Neuron (in vitro differentiated cells): ENCODE results near the gene OXSR1.
"Not testable (repeated sequence)": the region's sequence is repeated elsewhere in the genome, so short reads cannot be mapped to it uniquely, and the experiment has no call there.

Experiments
- H2AFZ ChIP-seq: one replicate; pipeline ENCODE4 v1.6.1; 2013; ENCODE audit warnings: low read depth, mild to moderate bottlenecking, inconsistent platforms, low read length, moderate library complexity
- H3K27me3 ChIP-seq: one replicate; pipeline ENCODE4 v1.6.1; 2013; ENCODE audit warnings: low read length; ENCODE audit not compliant: insufficient read depth
- H3K36me3 ChIP-seq: one replicate; pipeline ENCODE4 v1.6.1; 2013; ENCODE audit warnings: low read length; ENCODE audit not compliant: insufficient read depth
- H3K4me1 ChIP-seq: one replicate; pipeline ENCODE4 v1.6.1; 2013; ENCODE audit warnings: low read length; ENCODE audit not compliant: insufficient read depth
- H3K4me3 ChIP-seq: 2 replicates; pipeline ENCODE4 v1.5.1; 2013; ENCODE audit warnings: mild to moderate bottlenecking, low read length, moderate library complexity
- H3K9me3 ChIP-seq: one replicate; pipeline ENCODE4 v1.6.1; 2013; ENCODE audit warnings: low read length

The OXSR1 gene

DNA sequence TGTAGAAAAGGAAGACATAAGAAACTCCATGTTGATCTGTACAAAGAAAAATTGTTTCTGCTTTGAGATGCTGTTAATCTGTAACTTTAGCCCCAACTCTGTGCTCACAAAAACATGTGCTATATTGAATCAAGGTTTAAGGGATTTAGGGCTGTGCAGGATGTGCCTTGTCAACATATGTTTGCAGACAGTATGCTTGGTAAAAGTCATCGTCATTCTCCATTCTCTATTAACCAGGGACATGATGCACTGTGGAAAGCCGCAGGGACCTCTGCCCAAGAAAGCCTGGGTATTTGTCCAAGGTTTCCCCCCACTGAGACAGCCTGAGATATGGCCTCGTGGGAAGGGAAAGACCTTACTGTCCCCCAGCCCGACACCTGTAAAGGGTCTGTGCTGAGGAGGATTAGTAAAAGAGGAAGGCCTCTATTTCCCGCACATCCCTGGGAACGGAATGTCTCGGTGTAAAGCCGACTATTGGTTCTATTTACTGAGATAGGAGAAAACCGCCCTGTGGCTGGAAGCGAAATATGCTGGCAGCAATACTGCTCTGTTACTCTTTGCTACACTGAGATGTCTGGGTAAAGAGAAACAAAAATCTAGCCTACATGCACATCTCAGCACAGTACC is 30.7 kb upstream of the OXSR1 start:
- peaks cover 12% of the 10 kb centered on the region for H3K4me1 ChIP-seq
- not testable (repeated sequence) for H3K9me3 ChIP-seq

GRCh38 chr3:38135621-38136277 is 29.6 kb upstream of the OXSR1 start:
- H2AFZ ChIP-seq, H3K27me3 ChIP-seq, H3K9me3 ChIP-seq: not testable (repeated sequence)
- Histone ChIP-seq H3K4me3 (peak overlapping the region; percentile 74), H3K4me1 (peaks cover 12% of the 10 kb centered on the region), H3K36me3 (peaks cover 31% of the 10 kb centered on the region)

More for the DNA sequence above, 30.7 kb upstream of the OXSR1 start:
- H3K36me3 ChIP-seq, result peaks cover 39% of the 10 kb centered on the region
- not testable (repeated sequence) for H3K4me3 ChIP-seq, H2AFZ ChIP-seq, H3K27me3 ChIP-seq

- H3K36me3 ChIP-seq, result peaks cover 24% of the 10 kb centered on the region
- peak overlapping the region; percentile 46 for H2AFZ ChIP-seq
- no peaks in the 10 kb centered on the region for H3K27me3 ChIP-seq
- peak overlapping the region; percentile 74 for H3K4me3 ChIP-seq
- peaks cover 12% of the 10 kb centered on the region for H3K4me1 ChIP-seq
- no peaks in the 10 kb centered on the region for H3K9me3 ChIP-seq
Observed at GRCh38 chr3:38136393-38136776, 29.0 kb upstream of the OXSR1 start.

GRCh38 chr3:38136777-38137614 is 28.3 kb upstream of the OXSR1 start, which contains the start of gene ACAA1:
Gene ACAA1, minus strand, starts transcription at chr3:38137127. Its CDS starts 92 bp downstream, at chr3:38137035.
- Histone ChIP-seq H3K36me3 (peaks cover 18% of the 10 kb centered on the region), H2AFZ (peak within 1 kb of the TSS; percentile 46), H3K4me3 (peak within 1 kb of the TSS; percentile 74), H3K4me1 (peaks cover 12% of the 10 kb centered on the region), H3K9me3 (no peaks in the 10 kb centered on the region), H3K27me3 (no peaks in the 10 kb centered on the region)

GRCh38 chr3:38137615-38138348 is 27.6 kb upstream of the OXSR1 start:
- peaks cover 11% of the 10 kb centered on the region for H3K36me3 ChIP-seq
- peaks cover 12% of the 10 kb centered on the region for H3K4me1 ChIP-seq
- H3K27me3 ChIP-seq, result no peaks in the 10 kb centered on the region
- H3K4me3 ChIP-seq, result peak overlapping the region; percentile 74
- no peaks in the 10 kb centered on the region for H3K9me3 ChIP-seq
- H2AFZ ChIP-seq, result peak overlapping the region; percentile 38

DNA sequence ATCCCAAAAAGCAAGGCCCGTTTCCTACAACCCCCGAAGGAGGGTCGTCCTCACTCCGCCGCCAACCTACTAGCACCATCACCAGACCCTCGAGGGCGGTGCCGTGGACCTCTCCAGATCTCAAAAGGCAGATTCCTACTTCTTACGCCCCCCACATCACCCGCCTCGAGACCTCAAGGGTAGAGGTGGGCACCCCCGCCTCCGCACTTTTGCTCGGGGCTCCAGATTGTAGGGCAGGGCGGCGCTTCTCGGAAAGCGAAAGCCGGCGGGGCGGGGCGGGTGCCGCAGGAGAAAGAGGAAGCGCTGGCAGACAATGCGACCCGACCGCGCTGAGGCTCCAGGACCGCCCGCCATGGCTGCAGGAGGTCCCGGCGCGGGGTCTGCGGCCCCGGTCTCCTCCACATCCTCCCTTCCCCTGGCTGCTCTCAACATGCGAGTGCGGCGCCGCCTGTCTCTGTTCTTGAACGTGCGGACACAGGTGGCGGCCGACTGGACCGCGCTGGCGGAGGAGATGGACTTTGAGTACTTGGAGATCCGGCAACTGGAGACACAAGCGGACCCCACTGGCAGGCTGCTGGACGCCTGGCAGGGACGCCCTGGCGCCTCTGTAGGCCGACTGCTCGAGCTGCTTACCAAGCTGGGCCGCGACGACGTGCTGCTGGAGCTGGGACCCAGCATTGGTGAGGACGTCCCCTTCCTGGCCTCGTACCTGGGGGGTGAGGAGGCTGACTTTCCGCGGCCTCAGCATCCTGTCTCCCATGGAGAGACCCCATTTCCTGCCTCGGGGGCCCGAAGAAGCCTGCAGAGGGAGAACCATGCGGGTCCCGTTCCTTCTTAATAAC is 26.8 kb upstream of the OXSR1 start, which contains the start of gene MYD88:
MYD88 (plus strand) TSS at position 313 of the 842 bp plus-strand sequence; CDS start at position 353, 40 bp downstream.
- H2AFZ ChIP-seq, result peak within 1 kb of the TSS; percentile 38
- no peaks in the 10 kb centered on the region for H3K27me3 ChIP-seq
- H3K4me3 ChIP-seq, result peak within 1 kb of the TSS; percentile 74
- no peaks in the 10 kb centered on the region for H3K9me3 ChIP-seq
- peaks cover 6% of the 10 kb centered on the region for H3K36me3 ChIP-seq
- H3K4me1 ChIP-seq, result peaks cover 12% of the 10 kb centered on the region

GRCh38 chr3:38139191-38139590 is 26.1 kb upstream of the OXSR1 start:
- Histone ChIP-seq H2AFZ (no peak overlapping the region), H3K4me3 (peak overlapping the region; percentile 31), H3K27me3 (no peaks in the 10 kb centered on the region), H3K4me1 (peaks cover 12% of the 10 kb centered on the region), H3K36me3 (peaks cover 6% of the 10 kb centered on the region), H3K9me3 (no peaks in the 10 kb centered on the region)

DNA sequence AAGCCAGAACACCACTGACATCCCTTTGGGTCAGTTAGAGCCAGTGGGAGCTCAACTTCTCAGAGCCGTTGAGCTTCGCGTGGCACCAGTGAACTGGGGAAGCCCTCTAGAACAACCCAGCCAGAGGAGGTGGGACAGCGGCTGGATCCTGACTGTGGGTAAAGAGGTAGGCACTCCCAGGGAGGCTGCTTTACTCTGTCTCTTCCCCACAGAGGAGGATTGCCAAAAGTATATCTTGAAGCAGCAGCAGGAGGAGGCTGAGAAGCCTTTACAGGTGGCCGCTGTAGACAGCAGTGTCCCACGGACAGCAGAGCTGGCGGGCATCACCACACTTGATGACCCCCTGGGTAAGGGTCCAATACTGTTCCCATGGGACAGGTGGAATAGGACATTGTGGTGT is 25.7 kb upstream of the OXSR1 start:
- Histone ChIP-seq H2AFZ (no peak overlapping the region), H3K27me3 (no peaks in the 10 kb centered on the region), H3K4me3 (no peak overlapping the region), H3K9me3 (no peaks in the 10 kb centered on the region), H3K36me3 (peaks cover 4% of the 10 kb centered on the region), H3K4me1 (peaks cover 12% of the 10 kb centered on the region)

DNA sequence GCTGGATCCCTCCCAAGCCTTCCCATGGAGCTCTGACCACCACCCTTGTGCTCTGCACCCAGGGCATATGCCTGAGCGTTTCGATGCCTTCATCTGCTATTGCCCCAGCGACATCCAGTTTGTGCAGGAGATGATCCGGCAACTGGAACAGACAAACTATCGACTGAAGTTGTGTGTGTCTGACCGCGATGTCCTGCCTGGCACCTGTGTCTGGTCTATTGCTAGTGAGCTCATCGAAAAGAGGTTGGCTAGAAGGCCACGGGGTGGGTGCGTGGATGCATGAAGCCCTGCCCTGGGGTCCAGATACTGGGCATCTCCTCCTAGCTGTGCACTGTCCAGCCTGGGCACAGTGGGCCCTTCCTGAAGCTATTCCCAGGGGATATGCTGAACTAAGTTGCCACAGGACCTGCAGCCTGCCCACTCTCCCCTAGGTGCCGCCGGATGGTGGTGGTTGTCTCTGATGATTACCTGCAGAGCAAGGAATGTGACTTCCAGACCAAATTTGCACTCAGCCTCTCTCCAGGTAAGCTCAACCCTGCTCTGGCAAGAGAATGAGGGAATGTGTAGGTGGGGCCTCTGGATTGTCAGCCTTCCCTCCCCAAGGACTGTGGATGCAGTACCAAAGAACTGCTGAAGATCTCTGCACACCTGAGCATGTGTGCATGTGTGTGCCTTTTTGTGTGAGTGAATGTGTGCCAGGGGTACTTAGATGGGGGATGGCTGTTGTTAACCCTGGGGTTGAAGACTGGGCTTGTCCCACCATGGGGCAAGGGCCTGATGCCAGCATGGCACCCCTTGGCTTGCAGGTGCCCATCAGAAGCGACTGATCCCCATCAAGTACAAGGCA is 24.8 kb upstream of the OXSR1 start:
- Histone ChIP-seq H3K4me1 (peaks cover 12% of the 10 kb centered on the region), H3K27me3 (no peaks in the 10 kb centered on the region), H2AFZ (no peak overlapping the region), H3K4me3 (no peak overlapping the region), H3K9me3 (no peaks in the 10 kb centered on the region), H3K36me3 (no peaks in the 10 kb centered on the region)

- H2AFZ ChIP-seq, result no peak overlapping the region
- peaks cover 4% of the 10 kb centered on the region for H3K4me1 ChIP-seq
- peaks cover 4% of the 10 kb centered on the region for H3K9me3 ChIP-seq
- no peaks in the 10 kb centered on the region for H3K36me3 ChIP-seq
- H3K4me3 ChIP-seq, result no peak overlapping the region
- no peaks in the 10 kb centered on the region for H3K27me3 ChIP-seq
Observed at GRCh38 chr3:38141173-38141951, 24.0 kb upstream of the OXSR1 start.

- H3K36me3 ChIP-seq, result no peaks in the 10 kb centered on the region
- H3K4me3 ChIP-seq, result no peak overlapping the region
- no peak overlapping the region for H2AFZ ChIP-seq
- H3K4me1 ChIP-seq, result peaks cover 4% of the 10 kb centered on the region
- no peaks in the 10 kb centered on the region for H3K27me3 ChIP-seq
- H3K9me3 ChIP-seq, result peaks cover 5% of the 10 kb centered on the region
Observed at GRCh38 chr3:38141952-38142273, 23.4 kb upstream of the OXSR1 start.
